Trophoblast cell (in vitro differentiated cells and primary cell): ENCODE data around the gene RABEP1.

Source experiments
- DNase-seq, 2 donors: peaks; one replicate each; pipeline ENCODE4 v3.0.0-alpha.2; 2016
- H2AFZ ChIP-seq: 2 replicates; pipeline ENCODE4 v1.6.1; 2013; ENCODE audit warnings: low read length, moderate library complexity, mild to moderate bottlenecking; ENCODE audit not compliant: insufficient read depth, poor library complexity
- H2AK5ac ChIP-seq: 2 replicates; pipeline ENCODE4 v1.6.1; 2013; ENCODE audit warnings: mild to moderate bottlenecking, low read length
- H2BK120ac ChIP-seq: 2 replicates; pipeline ENCODE4 v1.6.1; 2013; ENCODE audit warnings: low read length, mild to moderate bottlenecking, moderate library complexity; ENCODE audit not compliant: insufficient read depth, poor library complexity
- H2BK12ac ChIP-seq: 2 replicates; pipeline ENCODE4 v1.6.1; 2013; ENCODE audit warnings: mild to moderate bottlenecking, low read length, moderate library complexity
- H2BK5ac ChIP-seq: 2 replicates; pipeline ENCODE4 v1.6.1; 2013; ENCODE audit warnings: low read length, low read depth, moderate library complexity, mild to moderate bottlenecking; ENCODE audit not compliant: poor library complexity
- H3K14ac ChIP-seq: 2 replicates; pipeline ENCODE4 v1.6.1; 2013; ENCODE audit warnings: mild to moderate bottlenecking, low read length
- H3K18ac ChIP-seq: 2 replicates; pipeline ENCODE4 v1.6.1; 2013; ENCODE audit warnings: mild to moderate bottlenecking, low read length
- H3K23ac ChIP-seq: 2 replicates; pipeline ENCODE4 v1.6.1; 2013; ENCODE audit warnings: low read length
- H3K27ac ChIP-seq: 2 replicates; pipeline ENCODE4 v1.5.1; 2013; ENCODE audit warnings: low read depth, mild to moderate bottlenecking, inconsistent platforms, low read length, moderate library complexity
- H3K27me3 ChIP-seq: 2 replicates; pipeline ENCODE4 v1.6.1; 2013; ENCODE audit warnings: inconsistent platforms, mild to moderate bottlenecking, low read length, moderate library complexity; ENCODE audit not compliant: insufficient read depth
- H3K36me3 ChIP-seq, 2 experiments: 1 replicate in 1 of 2; 2 replicates in 1 of 2; pipeline ENCODE4 v1.6.1; 2013; ENCODE audit warnings: low read length in 2 of 2, mild to moderate bottlenecking in 2 of 2, moderate library complexity in 1 of 2; ENCODE audit not compliant: insufficient read depth in 2 of 2, control insufficient read depth in 1 of 2
- H3K4ac ChIP-seq: 2 replicates; pipeline ENCODE4 v1.6.1; 2013; ENCODE audit warnings: low read depth, mild to moderate bottlenecking, low read length, moderate library complexity
- H3K4me1 ChIP-seq, 2 experiments: 1 replicate in 1 of 2; 2 replicates in 1 of 2; pipeline ENCODE4 v1.6.1; 2013; ENCODE audit warnings: low read length in 2 of 2, mild to moderate bottlenecking in 2 of 2, moderate library complexity in 1 of 2; ENCODE audit not compliant: insufficient read depth in 2 of 2, control insufficient read depth in 1 of 2
- H3K4me2 ChIP-seq: 2 replicates; pipeline ENCODE4 v1.6.1; 2013; ENCODE audit warnings: inconsistent platforms, mild to moderate bottlenecking, low read length, moderate library complexity
- H3K4me3 ChIP-seq: 2 replicates; pipeline ENCODE4 v1.5.1; 2013; ENCODE audit warnings: mild to moderate bottlenecking, low read depth, low read length, inconsistent platforms
- H3K79me1 ChIP-seq: one replicate; pipeline ENCODE4 v1.6.1; 2013; ENCODE audit warnings: low read length
- H3K79me2 ChIP-seq: 2 replicates; pipeline ENCODE4 v1.6.1; 2013; ENCODE audit warnings: low read length, mild to moderate bottlenecking; ENCODE audit not compliant: control insufficient read depth, insufficient read depth, poor library complexity
- H3K9ac ChIP-seq: 2 replicates; pipeline ENCODE4 v1.6.1; 2013; ENCODE audit warnings: mild to moderate bottlenecking, low read length
- H3K9me3 ChIP-seq: 2 replicates; pipeline ENCODE4 v1.6.1; 2013; ENCODE audit warnings: low read depth, mild to moderate bottlenecking, control low read depth, inconsistent platforms, low read length; ENCODE audit not compliant: insufficient read depth
- H4K12ac ChIP-seq: 2 replicates; pipeline ENCODE4 v1.6.1; 2013; ENCODE audit warnings: low read depth, mild to moderate bottlenecking, low read length, moderate library complexity
- H4K8ac ChIP-seq: 2 replicates; pipeline ENCODE4 v1.6.1; 2013; ENCODE audit warnings: low read depth, mild to moderate bottlenecking, low read length, moderate library complexity
- H4K91ac ChIP-seq: one replicate; pipeline ENCODE4 v1.6.1; 2013; ENCODE audit warnings: low read depth, mild to moderate bottlenecking, low read length, moderate library complexity
- WGBS: extraction: QIAGEN DNeasy Blood & Tissue Kit; methylation state at CpG from one replicate; pipeline ENCODE4 v1.1.7; 2013; ENCODE audit warnings: missing lambda C conversion rate; ENCODE audit not compliant: insufficient read length, insufficient coverage; ENCODE audit errors: extremely low coverage; 5-methylcytosine and 5-hydroxymethylcytosine counted together

RABEP1 gene

DNA sequence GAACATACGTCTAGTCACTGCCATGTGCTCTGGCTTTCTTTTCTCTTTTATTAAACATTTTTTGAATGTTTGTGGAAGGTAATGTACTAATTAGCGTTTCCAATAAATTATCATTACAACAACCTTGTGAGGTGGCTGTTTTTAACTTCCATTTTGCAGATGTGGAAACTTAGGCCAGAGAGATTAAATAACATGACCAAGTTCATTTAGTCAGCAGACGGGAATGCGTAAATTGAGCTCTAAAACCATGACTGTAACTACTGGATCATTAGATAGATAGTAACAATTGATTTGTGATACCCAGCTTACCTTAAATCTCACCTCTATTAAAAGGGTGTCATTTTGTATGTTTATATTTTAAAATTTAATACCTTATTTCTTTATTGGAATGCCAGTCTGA is 49.4 kb downstream of the RABEP1 start:
- no peaks in the 10 kb centered on the region for H3K79me2 ChIP-seq
- no peak overlapping the region for H2AFZ ChIP-seq
- no peak overlapping the region for H2AK5ac ChIP-seq
- H2BK120ac ChIP-seq, result no peak overlapping the region
- H3K27ac ChIP-seq, result no peak overlapping the region
- H4K8ac ChIP-seq, result no peak overlapping the region
- H3K4me3 ChIP-seq, result no peak overlapping the region
- H3K9me3 ChIP-seq, result no peaks in the 10 kb centered on the region
- H3K4me2 ChIP-seq, result no peak overlapping the region
- no peak overlapping the region for H2BK5ac ChIP-seq
- no peak overlapping the region for H3K18ac ChIP-seq
- H3K36me3 ChIP-seq, result peaks cover 4 to 8% of the 10 kb centered on the region in 2 experiments
- H4K91ac ChIP-seq, result no peak overlapping the region
- no peak overlapping the region for H4K12ac ChIP-seq
- H3K79me1 ChIP-seq, result no peaks in the 10 kb centered on the region
- WGBS, result no CpG with 5 or more reads among the region's 4 CpGs
- H2BK12ac ChIP-seq, result no peak overlapping the region
- H3K4me1 ChIP-seq, result no peaks in the 10 kb centered on the region
- no peak overlapping the region for H3K14ac ChIP-seq
- H3K4ac ChIP-seq, result no peak overlapping the region
- no peak overlapping the region for H3K23ac ChIP-seq
- no peak overlapping the region for H3K9ac ChIP-seq
- no peaks in the 10 kb centered on the region for H3K27me3 ChIP-seq
- no peak for DNase-seq

DNA sequence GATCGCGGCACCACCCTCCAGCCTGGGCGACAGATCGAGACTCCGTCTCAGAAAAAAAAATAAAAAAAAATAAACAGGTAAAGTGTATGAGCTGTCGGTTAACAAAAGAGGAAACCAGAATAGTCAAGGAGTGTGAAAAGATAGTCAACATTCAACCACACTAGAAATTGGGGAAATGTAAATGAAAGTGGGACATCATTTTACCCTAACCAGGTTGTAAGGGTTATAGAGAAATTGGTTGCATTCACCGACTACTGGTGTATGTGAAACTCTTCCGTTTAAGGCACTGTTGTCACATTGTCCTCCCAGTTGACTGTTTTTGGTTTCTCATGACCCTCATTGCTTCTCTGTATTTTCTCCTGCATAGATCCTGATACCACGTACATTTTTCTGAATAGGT is 62.8 kb downstream of the RABEP1 start:
- no peak for DNase-seq
- no CpG with 5 or more reads among the region's 9 CpGs for WGBS
- no peak overlapping the region for H4K12ac ChIP-seq
- H2AFZ ChIP-seq, result no peak overlapping the region
- no peak overlapping the region for H4K8ac ChIP-seq
- no peak overlapping the region for H2BK120ac ChIP-seq
- H4K91ac ChIP-seq, result no peak overlapping the region
- no peaks in the 10 kb centered on the region for H3K27me3 ChIP-seq
- H3K9ac ChIP-seq, result no peak overlapping the region
- H3K23ac ChIP-seq, result no peak overlapping the region
- no peaks in the 10 kb centered on the region for H3K79me1 ChIP-seq
- no peaks in the 10 kb centered on the region for H3K79me2 ChIP-seq
- H3K4ac ChIP-seq, result no peak overlapping the region
- no peak overlapping the region for H2BK12ac ChIP-seq
- no peaks in the 10 kb centered on the region for H3K4me1 ChIP-seq
- no peaks in the 10 kb centered on the region for H3K9me3 ChIP-seq
- no peak overlapping the region for H3K18ac ChIP-seq
- H3K36me3 ChIP-seq, result peaks cover 10 to 12% of the 10 kb centered on the region in 2 experiments
- no peak overlapping the region for H3K14ac ChIP-seq
- no peak overlapping the region for H3K4me2 ChIP-seq
- no peak overlapping the region for H2BK5ac ChIP-seq
- H3K27ac ChIP-seq, result no peak overlapping the region
- H3K4me3 ChIP-seq, result no peak overlapping the region
- no peak overlapping the region for H2AK5ac ChIP-seq

DNA sequence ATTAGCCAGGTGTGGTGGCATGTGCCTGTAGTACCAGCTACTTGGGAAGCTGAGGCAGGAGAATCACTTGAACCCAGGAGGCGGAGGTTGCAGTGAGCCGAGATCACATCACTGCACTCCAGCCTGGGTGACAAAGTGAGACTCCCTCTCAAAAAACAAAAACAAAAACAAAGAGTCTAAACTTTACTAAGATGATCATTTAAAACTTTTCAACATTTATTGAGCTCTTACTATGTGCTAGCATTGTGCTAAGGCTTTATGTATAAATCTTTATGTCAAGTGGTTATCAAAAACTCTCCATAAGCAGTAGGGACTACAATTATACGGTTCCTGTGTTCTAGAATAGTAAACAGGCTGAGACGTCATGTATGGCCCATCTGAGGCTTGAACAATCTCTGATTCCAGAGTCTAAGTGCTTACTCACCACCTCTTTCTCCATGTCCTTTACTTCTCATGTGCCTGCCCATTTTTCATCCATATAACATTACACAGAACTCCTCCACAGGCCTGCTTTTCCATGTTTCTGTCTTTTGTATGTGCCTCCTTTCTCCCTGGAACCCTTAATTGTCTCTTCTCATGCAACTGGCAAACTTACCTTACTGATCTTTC is 70.7 kb downstream of the RABEP1 start:
- Histone ChIP-seq H3K9ac (no peak overlapping the region), H3K14ac (no peak overlapping the region), H3K4me2 (no peak overlapping the region), H3K79me2 (no peaks in the 10 kb centered on the region), H2BK120ac (no peak overlapping the region), H2AK5ac (no peak overlapping the region), H3K36me3 (peaks cover 10 to 23% of the 10 kb centered on the region in 2 experiments), H2BK5ac (no peak overlapping the region), H3K4me1 (no peaks in the 10 kb centered on the region), H3K79me1 (no peaks in the 10 kb centered on the region), H3K18ac (no peak overlapping the region), H3K23ac (no peak overlapping the region), H3K9me3 (no peaks in the 10 kb centered on the region), H4K8ac (no peak overlapping the region), H2AFZ (no peak overlapping the region), H2BK12ac (no peak overlapping the region), H3K4me3 (no peak overlapping the region), H3K27ac (no peak overlapping the region), H3K27me3 (no peaks in the 10 kb centered on the region), H4K12ac (no peak overlapping the region), H4K91ac (no peak overlapping the region), H3K4ac (no peak overlapping the region)
- WGBS, result no CpG with 5 or more reads among the region's 4 CpGs
- no peak for DNase-seq

DNA sequence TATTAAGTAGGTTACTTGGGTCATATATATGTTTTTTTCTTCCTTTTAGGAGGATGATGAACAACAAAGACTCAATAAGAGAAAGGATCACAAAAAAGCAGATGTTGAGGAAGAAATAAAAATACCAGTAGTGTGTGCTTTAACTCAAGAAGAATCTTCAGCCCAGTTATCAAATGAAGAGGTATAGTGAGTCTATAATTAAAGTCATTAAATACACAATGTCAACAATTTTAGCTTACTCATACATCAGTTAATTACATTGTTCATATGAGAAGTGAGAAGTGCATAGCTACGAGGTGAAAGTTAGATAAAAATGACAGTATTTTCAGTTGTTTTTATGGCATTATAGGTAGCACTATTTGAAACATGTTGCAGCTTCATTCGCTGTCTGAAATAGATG is 72.2 kb downstream of the RABEP1 start:
- Histone ChIP-seq H4K8ac (no peak overlapping the region), H4K12ac (no peak overlapping the region), H3K23ac (no peak overlapping the region), H3K18ac (no peak overlapping the region), H2BK120ac (no peak overlapping the region), H4K91ac (no peak overlapping the region), H3K9ac (no peak overlapping the region), H3K27me3 (no peaks in the 10 kb centered on the region), H2BK5ac (no peak overlapping the region), H2AFZ (no peak overlapping the region), H3K14ac (no peak overlapping the region), H3K79me2 (no peaks in the 10 kb centered on the region), H3K4me1 (no peaks in the 10 kb centered on the region), H3K36me3 (peaks cover 15 to 23% of the 10 kb centered on the region in 2 experiments), H3K79me1 (no peaks in the 10 kb centered on the region), H3K27ac (no peak overlapping the region), H3K4ac (no peak overlapping the region), H3K9me3 (no peaks in the 10 kb centered on the region), H3K4me3 (no peak overlapping the region), H2BK12ac (no peak overlapping the region), H3K4me2 (no peak overlapping the region), H2AK5ac (no peak overlapping the region)
- no peak for DNase-seq
- no CpG with 5 or more reads among the region's 2 CpGs for WGBS
